ENCODE measurements around the gene SCN5A.

DNA sequence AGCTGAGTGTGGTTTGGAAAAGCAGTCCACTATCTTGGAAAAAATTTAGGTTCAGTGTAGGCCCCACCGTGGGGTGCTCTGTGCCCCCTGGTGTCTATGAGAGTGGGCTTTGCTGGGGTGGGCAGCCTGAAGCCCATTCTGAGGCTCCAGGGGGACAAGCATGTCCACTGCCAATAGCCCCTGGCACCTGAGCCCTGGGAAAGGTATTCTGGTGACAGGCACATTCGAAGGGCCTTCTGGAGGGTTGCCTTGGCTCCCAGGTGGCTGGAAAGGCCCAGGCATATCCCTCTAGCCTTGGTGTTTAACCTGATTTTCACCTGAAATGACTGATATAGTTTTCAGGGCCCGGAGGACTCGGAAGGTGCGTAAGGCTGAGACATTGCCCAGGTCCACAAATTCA lies 36.1 kb downstream of the SCN5A start:
- TF ChIP-seq, protein P1, sequence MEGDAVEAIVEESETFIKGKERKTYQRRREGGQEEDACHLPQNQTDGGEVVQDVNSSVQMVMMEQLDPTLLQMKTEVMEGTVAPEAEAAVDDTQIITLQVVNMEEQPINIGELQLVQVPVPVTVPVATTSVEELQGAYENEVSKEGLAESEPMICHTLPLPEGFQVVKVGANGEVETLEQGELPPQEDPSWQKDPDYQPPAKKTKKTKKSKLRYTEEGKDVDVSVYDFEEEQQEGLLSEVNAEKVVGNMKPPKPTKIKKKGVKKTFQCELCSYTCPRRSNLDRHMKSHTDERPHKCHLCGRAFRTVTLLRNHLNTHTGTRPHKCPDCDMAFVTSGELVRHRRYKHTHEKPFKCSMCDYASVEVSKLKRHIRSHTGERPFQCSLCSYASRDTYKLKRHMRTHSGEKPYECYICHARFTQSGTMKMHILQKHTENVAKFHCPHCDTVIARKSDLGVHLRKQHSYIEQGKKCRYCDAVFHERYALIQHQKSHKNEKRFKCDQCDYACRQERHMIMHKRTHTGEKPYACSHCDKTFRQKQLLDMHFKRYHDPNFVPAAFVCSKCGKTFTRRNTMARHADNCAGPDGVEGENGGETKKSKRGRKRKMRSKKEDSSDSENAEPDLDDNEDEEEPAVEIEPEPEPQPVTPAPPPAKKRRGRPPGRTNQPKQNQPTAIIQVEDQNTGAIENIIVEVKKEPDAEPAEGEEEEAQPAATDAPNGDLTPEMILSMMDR (IDR thresholded peaks at IDR 0.05): no peak
- no peak for TF ChIP-seq EZH2 (IDR thresholded peaks at IDR 0.05; ENCODE audit: borderline replicate concordance, insufficient read depth, low read depth, low read length, poor library complexity, severe bottlenecking)
